ENCODE data around the gene SLU7. TPM values are rescaled to one million over a fixed set of nuclear protein-coding genes. Genes with fewer than 3 reads are reported as not detected.

The SLU7 gene
- total RNA-seq, 1 donor from 2014 or later = 54.1 TPM

DNA sequence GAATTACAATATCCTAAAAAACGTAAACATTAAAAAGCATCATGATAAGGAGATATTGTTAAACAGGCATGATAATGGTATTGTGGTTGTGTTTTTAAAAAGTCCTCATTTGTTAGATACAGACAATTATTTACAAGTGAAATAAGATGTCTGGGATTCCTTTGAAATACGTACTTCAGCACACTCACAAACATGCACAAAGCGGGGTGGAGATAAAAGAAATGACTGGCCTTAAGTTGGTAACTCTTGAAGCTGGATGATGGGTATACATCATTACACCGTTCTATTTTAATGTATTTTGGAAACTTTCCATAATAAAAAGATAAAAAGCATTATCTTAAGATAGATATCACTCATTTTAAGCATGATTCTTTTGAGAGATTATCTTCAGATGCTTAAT, 20.1 kb downstream of the SLU7 start:
- Mint-ChIP-seq H3K9me3 (ENCODE audit: unreplicated experiment) (no peaks in the 10 kb centered on the region), H3K4me3 (ENCODE audit: unreplicated experiment) (peak overlapping the region; percentile 91), H3K4me1 (ENCODE audit: unreplicated experiment) (peaks cover 22% of the 10 kb centered on the region), H3K27me3 (ENCODE audit: unreplicated experiment) (no peaks in the 10 kb centered on the region), H3K36me3 (ENCODE audit: unreplicated experiment) (peaks cover 14% of the 10 kb centered on the region), H3K27ac (ENCODE audit: unreplicated experiment) (peak overlapping the region; percentile 95)
- DNase-seq (ENCODE audit: extremely low spot score, unreplicated experiment) = no peak
- TF ChIP-seq, protein P1, sequence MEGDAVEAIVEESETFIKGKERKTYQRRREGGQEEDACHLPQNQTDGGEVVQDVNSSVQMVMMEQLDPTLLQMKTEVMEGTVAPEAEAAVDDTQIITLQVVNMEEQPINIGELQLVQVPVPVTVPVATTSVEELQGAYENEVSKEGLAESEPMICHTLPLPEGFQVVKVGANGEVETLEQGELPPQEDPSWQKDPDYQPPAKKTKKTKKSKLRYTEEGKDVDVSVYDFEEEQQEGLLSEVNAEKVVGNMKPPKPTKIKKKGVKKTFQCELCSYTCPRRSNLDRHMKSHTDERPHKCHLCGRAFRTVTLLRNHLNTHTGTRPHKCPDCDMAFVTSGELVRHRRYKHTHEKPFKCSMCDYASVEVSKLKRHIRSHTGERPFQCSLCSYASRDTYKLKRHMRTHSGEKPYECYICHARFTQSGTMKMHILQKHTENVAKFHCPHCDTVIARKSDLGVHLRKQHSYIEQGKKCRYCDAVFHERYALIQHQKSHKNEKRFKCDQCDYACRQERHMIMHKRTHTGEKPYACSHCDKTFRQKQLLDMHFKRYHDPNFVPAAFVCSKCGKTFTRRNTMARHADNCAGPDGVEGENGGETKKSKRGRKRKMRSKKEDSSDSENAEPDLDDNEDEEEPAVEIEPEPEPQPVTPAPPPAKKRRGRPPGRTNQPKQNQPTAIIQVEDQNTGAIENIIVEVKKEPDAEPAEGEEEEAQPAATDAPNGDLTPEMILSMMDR (IDR thresholded peaks at IDR 0.05) = no peak

DNA sequence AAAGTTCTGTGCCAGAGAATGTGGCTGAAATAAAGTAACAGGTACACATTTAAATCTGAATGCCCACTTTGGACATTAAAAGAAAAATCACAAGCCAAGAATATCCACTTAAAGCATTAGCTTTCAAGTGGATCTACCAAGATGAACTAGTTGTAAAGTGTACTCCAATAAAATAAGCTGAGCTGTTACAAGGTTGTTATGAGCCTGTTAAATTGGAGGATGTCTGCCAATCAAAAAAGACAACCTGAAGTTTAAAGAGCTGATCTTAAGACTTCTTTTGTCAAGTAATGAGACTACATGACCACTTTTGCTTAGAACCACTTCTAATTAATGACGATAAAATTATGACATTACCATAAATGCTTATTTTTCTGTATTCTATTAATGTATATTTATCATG, 21.4 kb downstream of the SLU7 start:
- Mint-ChIP-seq H3K9me3 (ENCODE audit: unreplicated experiment) (no peaks in the 10 kb centered on the region), H3K27me3 (ENCODE audit: unreplicated experiment) (no peaks in the 10 kb centered on the region), H3K27ac (ENCODE audit: unreplicated experiment) (no peak overlapping the region), H3K4me1 (ENCODE audit: unreplicated experiment) (peaks cover 22% of the 10 kb centered on the region), H3K4me3 (ENCODE audit: unreplicated experiment) (no peak overlapping the region), H3K36me3 (ENCODE audit: unreplicated experiment) (peaks cover 9% of the 10 kb centered on the region)
- DNase-seq (ENCODE audit: extremely low spot score, unreplicated experiment) = no peak
- TF ChIP-seq, protein P1 (IDR thresholded peaks at IDR 0.05) = no peak

DNA sequence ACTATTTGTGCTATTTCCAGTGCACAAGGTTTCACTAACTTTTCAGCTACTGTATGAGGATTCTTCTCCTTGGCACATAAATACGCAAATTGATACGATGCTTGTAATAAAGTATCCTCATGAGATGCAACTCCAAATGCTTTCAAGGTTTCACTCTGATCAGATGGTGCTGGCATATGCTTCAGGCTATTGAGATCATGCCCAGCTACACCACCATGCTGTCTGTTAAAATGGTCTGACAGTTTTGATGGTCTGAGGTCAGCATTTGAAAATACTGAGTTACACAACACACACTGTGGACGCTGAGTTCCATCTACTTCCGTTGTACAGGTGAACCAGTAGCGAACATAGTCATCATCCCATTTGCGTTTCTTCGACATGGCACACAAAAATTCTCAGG, 23.8 kb downstream of the SLU7 start:
- H3K36me3 Mint-ChIP-seq (ENCODE audit: unreplicated experiment) = peaks cover 6% of the 10 kb centered on the region
- TF ChIP-seq, protein P1 (IDR thresholded peaks at IDR 0.05) = no peak
- H3K27me3 Mint-ChIP-seq (ENCODE audit: unreplicated experiment) = no peaks in the 10 kb centered on the region
- H3K9me3 Mint-ChIP-seq (ENCODE audit: unreplicated experiment) = no peaks in the 10 kb centered on the region
- no peak overlapping the region for H3K4me3 Mint-ChIP-seq (ENCODE audit: unreplicated experiment)
- no peak overlapping the region for H3K27ac Mint-ChIP-seq (ENCODE audit: unreplicated experiment)
- peaks cover 20% of the 10 kb centered on the region for H3K4me1 Mint-ChIP-seq (ENCODE audit: unreplicated experiment)
- DNase-seq (ENCODE audit: extremely low spot score, unreplicated experiment) = no peak

DNA sequence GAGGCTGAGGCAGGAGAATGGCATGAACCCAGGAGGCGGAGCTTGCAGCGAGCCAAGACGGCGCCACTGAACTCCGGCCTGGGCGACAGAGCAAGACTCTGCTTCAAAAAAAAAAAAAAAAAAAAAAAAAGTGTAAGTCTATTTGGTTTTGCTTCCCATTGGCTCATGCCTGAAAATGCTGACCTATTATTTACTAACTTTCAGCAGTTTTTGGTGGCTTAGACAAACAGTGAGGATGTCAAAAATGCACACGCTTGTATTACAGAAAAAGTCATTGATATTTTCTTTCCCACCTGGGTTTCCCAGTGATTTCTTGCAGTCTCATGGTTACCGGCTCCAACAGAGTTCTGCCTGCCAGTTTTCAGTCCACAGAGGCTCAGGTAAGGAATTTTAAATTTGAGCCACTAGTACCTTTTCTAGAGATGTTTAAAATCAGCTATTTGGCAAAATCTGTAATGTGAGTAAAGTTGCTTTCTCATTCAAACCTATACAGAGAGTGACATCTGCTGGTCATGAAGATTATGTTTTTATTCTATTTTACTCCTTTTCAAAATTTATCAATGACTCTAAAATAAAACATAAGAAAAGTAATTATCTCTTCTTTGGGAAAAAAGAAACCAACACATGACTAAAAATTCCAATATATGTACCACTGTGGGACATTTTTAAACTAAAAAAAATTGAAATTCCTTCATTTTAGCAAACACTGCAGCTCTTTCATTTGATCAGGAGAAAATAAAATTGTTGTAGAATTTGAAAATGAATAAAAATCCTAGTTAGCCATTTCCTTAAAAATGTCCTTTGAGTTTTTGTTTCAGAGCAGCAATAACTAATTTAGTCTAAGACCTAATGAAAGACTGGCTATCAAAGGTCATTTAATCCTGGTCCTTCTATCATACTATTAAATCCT, 27.8 kb downstream of the SLU7 start:
- TF ChIP-seq, protein P1 (IDR thresholded peaks at IDR 0.05) = peak; percentile 64
- no peaks in the 10 kb centered on the region for H3K27me3 Mint-ChIP-seq (ENCODE audit: unreplicated experiment)
- no peak overlapping the region for H3K27ac Mint-ChIP-seq (ENCODE audit: unreplicated experiment)
- no peaks in the 10 kb centered on the region for H3K4me1 Mint-ChIP-seq (ENCODE audit: unreplicated experiment)
- H3K9me3 Mint-ChIP-seq (ENCODE audit: unreplicated experiment) = peaks cover 20% of the 10 kb centered on the region
- no peak overlapping the region for H3K4me3 Mint-ChIP-seq (ENCODE audit: unreplicated experiment)
- DNase-seq (ENCODE audit: extremely low spot score, unreplicated experiment) = no peak
- peaks cover 15% of the 10 kb centered on the region for H3K36me3 Mint-ChIP-seq (ENCODE audit: unreplicated experiment)

DNA sequence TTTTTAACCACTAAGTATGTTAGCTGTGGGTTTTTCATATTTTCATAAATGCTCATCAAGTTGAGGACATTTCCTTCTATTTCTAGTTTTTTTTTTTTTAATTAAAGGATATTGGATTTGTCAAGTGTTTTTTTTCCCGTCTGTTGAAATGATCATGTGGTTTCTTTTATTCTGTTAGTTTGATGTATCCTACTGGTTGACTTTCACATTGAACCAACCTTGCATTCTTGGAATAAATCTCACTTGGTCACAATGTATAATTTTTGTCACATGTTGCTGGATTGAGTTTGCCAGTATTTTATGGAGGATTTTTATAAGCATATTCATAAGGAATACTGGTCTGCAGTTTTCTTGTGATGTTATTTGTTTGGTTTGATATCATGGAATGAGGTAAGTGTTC, 31.4 kb downstream of the SLU7 start:
- H3K36me3 Mint-ChIP-seq (ENCODE audit: unreplicated experiment) = peaks cover 15% of the 10 kb centered on the region
- H3K4me1 Mint-ChIP-seq (ENCODE audit: unreplicated experiment) = no peaks in the 10 kb centered on the region
- H3K27ac Mint-ChIP-seq (ENCODE audit: unreplicated experiment) = no peak overlapping the region
- no peak overlapping the region for H3K4me3 Mint-ChIP-seq (ENCODE audit: unreplicated experiment)
- no peak for DNase-seq (ENCODE audit: extremely low spot score, unreplicated experiment)
- TF ChIP-seq, protein P1 (IDR thresholded peaks at IDR 0.05) = no peak
- no peaks in the 10 kb centered on the region for H3K27me3 Mint-ChIP-seq (ENCODE audit: unreplicated experiment)
- peaks cover 20% of the 10 kb centered on the region for H3K9me3 Mint-ChIP-seq (ENCODE audit: unreplicated experiment)

Data from osteocyte (in vitro differentiated cells).